Fibroblast of villous mesenchyme (primary cell): ENCODE measurements around the gene SYNGR2. TPM values are rescaled to one million over a fixed set of nuclear protein-coding genes. Genes with fewer than 3 reads are reported as not detected.

Experiments used
- DNase-seq: peaks from one replicate; pipeline ENCODE4 v3.0.0-alpha.2; 2010; ENCODE audit warnings: low read depth
- H3K4me3 ChIP-seq: 2 replicates; pipeline ENCODE4 v1.5.1; 2011; ENCODE audit warnings: low read depth, mild to moderate bottlenecking, low read length
- total RNA-seq: library from RNA; depleted of rRNA; stranded (reverse); fragments of >200 nt; gene quantifications from 2 replicates; pipeline ENCODE4 v1.2.3, GENCODE V29; 2012
- TF ChIP-seq, protein P1 (sequence below): IDR thresholded peaks from 2 replicates; pipeline ENCODE4 v1.5.1; 2012; ENCODE audit warnings: low read depth, mild to moderate bottlenecking, low read length; ENCODE audit not compliant: insufficient read depth

The SYNGR2 gene
- total RNA-seq, 1 donor, result 16.0 TPM

DNA sequence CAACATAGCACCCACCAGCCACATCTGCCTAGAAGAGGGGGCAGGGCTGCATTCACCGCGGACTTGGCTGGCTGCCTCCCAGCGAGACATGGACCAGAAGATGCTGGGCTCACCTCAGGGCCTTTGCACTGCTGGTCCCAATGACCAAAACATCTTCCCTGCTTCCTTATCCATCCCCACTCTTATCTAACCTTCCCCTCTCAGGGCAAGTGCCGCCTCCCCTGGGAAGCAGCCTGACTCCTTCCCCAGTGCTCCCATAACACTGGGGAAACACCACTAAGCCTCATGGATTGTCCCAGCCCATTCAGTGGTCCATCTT, 45.5 kb upstream of the SYNGR2 start:
- no peak for DNase-seq
- TF ChIP-seq, protein P1, sequence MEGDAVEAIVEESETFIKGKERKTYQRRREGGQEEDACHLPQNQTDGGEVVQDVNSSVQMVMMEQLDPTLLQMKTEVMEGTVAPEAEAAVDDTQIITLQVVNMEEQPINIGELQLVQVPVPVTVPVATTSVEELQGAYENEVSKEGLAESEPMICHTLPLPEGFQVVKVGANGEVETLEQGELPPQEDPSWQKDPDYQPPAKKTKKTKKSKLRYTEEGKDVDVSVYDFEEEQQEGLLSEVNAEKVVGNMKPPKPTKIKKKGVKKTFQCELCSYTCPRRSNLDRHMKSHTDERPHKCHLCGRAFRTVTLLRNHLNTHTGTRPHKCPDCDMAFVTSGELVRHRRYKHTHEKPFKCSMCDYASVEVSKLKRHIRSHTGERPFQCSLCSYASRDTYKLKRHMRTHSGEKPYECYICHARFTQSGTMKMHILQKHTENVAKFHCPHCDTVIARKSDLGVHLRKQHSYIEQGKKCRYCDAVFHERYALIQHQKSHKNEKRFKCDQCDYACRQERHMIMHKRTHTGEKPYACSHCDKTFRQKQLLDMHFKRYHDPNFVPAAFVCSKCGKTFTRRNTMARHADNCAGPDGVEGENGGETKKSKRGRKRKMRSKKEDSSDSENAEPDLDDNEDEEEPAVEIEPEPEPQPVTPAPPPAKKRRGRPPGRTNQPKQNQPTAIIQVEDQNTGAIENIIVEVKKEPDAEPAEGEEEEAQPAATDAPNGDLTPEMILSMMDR, result no peak
- H3K4me3 ChIP-seq, result no peak overlapping the region

DNA sequence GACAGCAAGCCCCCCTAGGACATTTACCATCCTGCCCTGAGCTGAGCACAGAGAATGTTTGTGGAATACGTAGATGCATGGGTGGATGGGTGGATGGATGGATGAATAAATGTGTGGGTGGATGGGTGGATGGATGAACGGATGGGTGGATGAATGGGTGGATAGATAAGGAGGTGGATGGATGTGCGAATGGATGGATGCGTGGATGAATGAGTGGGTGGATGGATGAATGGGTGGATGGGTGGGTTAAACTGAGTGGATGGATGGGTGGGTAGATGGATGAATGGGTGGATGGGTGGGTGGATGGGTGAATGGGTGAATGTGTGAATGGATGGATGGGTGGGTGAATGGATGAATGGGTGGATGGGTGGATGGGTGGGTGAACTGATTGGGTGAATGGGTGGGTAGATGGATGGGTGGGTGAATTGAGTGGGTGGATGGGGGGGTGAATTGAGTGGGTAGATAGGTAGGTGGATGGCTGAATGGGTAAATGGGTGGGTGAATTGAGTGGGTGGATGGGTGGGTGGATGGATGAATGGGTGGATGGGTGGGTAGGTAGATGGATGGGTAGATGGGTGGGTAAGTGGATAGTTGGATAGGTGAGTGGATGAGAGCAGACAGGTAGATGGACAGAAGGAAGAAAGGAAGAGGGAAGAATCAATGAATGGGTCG, 45.0 kb upstream of the SYNGR2 start:
- TF ChIP-seq, protein P1, result no peak
- no peak overlapping the region for H3K4me3 ChIP-seq
- DNase-seq, result no peak

GRCh38 chr17:78124081-78124835, 44.1 kb upstream of the SYNGR2 start:
- H3K4me3 ChIP-seq, result no peak overlapping the region
- TF ChIP-seq, protein P1, result no peak
- no peak for DNase-seq

DNA sequence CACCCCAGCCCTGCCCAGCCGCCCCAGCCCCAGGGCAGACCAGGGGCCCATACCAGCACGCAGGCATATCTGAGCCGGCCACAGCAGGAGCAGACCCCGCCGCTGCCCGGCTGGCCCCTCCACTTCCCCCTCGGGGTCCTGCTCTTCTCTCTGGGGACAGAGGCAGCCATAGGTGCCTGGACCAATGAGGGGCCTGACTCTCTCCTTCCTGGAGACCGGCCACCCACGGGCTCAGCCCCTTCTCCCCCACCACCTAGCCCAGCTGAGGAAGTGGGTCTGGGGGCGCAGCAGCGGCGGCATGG, 43.6 kb upstream of the SYNGR2 start:
- no peak overlapping the region for H3K4me3 ChIP-seq
- no peak for DNase-seq
- TF ChIP-seq, protein P1, result no peak

- TF ChIP-seq, protein P1, result no peak
- no peak overlapping the region for H3K4me3 ChIP-seq
- DNase-seq, result no peak
Measured at GRCh38 chr17:78125138-78125913, 43.1 kb upstream of the SYNGR2 start.

DNA sequence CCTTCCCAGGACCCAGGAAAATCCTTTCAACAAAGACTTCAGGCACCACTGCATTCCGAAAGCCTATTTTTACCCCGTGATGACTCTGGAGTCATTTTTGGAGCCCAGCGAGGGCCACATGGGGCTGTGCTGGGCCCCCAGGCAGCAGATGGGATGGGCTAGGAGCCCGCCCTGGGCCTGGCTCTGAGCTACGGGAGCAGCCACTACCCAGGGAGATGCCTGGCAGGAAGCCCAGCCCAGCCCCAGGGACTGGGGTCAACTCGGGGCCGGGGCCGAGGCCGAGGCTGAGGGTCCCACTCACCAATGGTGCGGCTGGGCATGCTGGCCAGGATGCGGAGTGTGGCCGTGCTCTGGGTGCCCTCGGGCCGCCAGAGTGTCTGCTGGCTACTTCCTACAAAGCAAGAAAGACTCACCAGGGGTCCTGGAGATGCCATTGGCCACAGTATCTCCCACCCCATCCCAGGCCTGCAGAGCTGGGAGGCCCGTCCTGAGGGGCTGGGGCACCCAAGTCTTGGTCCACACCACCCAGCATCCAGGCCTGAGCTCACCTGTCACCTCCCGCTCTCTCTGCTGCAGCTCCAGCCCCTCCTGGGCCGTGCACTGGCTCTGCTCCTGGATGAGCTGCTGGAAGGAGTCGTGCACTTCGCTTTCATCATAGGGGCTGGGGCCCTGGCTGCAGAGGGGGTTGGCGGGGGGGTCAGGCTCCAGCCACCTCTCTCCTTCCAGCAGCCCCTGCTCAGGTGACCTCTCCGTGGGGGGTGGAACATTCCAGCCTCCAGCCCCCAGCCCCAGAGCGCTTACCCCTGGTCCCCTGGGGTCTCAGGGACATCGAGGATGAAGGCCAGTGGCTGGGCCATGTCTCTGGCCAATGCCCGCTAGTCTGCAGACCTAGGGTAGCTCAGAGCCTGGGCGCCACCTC, 42.1 kb upstream of the SYNGR2 start:
- TF ChIP-seq, protein P1, result no peak
- H3K4me3 ChIP-seq, result no peak overlapping the region
- no peak for DNase-seq
